Stimulated activated CD8-positive, alpha-beta memory T cell treated with anti-CD3 and anti-CD28 coated beads, Interleukin-7, amount 100 ng/mL, for 1 hour (primary cell): ENCODE measurements around the gene SLF1.

Experiments
- DNase-seq, 2 donors: peaks; one replicate each; pipeline ENCODE4 v3.0.0-alpha.2; 2020; ENCODE audit warnings: low read depth in 2 of 2

Gene SLF1

GRCh38 chr5:94661086-94661485, 42.6 kb downstream of the SLF1 start:
- DNase-seq: no peak

GRCh38 chr5:94667937-94668336, 49.5 kb downstream of the SLF1 start:
- no peak for DNase-seq

DNA sequence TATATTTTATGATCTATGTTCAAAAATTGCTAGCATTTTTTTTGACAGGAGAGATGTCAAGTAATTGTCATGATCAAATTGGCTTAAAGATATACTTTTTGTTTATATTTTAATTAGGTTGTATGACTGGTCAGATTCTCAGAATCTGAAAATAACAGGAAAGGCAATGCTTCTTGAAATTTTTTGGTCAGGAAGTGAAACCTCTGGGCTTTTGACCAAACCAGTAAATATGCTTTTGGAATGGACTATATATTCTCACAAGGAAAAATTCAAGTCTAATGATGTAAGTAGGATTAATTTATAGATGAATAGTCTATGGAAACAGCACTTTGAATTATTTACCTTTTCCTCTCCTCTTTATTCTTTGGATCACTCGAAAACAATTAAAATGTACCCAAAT, 52.3 kb downstream of the SLF1 start:
- no peak for DNase-seq

DNA sequence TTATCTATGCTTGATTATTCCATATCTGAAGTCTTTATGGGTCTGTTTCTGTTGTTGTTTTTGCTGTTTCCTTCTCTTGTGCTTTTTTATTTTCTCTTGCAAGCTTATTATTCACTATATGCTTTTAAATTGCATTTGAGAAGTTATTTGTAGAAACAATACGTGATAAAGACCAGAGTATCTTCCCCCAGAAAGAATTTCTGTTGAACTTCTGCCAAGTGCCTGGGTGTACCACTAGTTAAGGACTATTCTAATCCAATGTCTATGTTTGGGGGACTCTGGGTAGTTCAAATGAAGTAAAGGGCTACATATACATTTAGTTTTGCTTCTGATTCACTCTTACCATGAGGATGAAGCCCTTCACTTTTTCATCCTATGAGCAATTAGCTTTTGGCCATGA, 54.3 kb downstream of the SLF1 start:
- no peak for DNase-seq

DNA sequence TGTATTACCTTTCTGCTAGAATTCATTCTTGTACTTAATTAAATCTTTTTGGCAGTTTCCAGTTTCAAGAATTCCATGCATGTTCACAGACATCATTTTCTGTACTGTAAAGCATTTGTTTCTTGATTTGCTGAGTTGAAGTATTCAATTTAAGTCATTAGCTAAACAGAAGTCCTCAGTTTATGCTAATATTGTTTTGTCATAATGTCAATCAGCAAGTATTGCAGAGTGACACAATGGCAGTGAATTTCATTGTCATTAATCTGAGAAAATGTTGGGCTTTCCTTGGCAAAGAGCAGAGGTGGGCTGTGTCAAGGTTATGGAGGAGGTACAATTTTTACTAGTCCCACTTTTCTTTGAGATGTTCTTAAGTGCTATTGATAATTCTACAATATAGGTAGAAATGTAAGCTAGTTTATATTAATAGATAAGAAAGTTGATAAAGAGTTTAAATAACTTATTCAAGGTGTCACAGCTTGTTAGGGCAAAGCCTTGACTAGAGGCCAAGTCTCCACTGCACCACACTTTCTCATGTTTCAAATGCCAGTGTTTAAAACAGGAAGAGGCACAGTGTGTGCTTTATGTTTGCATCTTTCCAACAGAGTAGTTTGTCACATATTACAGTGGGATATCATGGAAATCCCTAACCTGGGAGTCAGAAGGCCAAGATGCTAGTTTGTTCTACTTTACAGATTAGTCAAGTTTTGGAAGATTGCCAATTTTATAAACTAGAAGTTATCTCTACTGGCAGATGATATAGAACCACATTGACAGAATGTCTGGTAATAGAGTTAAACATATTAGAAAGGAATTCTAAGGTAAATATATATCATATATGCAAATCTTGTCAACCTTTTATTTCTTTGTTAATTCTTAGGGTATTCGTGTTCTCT, 56.3 kb downstream of the SLF1 start:
- DNase-seq: no peak

DNA sequence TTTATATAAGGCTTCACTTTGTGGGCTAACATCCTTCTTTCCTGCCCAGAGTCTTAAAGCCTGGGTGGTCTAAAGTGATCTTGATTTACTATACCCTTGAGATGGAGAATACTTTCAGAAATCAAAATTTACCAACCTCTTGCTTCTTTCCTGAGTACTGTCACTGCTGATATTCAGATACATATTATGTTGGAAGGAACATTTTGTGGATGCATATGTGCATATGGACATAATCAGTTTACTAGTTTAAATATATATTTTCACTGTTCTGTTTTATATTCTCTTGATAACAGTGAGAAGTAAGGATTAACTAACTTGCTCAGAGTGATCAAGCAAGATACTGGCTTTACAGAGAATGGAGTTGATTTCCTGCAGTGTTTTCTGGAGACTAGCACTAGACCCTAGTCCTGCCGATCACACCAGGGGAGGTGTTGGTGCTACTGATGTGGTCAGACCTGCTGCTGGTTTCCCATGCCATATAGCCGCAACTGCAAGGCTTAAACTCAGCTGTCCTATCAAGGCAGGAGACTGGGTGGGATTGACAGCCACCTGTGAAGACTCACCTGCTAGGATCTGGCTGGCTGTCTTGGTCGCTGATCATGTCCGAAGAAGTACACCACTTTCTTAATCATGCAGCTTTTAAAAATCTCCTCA, 57.6 kb downstream of the SLF1 start:
- DNase-seq: no peak

- no peak for DNase-seq
Observed at GRCh38 chr5:94682814-94683520, 64.5 kb downstream of the SLF1 start.

- no peak for DNase-seq
Observed at GRCh38 chr5:94689908-94690307, 71.4 kb downstream of the SLF1 start.

GRCh38 chr5:94690778-94691177, 72.3 kb downstream of the SLF1 start:
- no peak for DNase-seq

GRCh38 chr5:94691291-94691690, 72.8 kb downstream of the SLF1 start:
- DNase-seq: no peak

DNA sequence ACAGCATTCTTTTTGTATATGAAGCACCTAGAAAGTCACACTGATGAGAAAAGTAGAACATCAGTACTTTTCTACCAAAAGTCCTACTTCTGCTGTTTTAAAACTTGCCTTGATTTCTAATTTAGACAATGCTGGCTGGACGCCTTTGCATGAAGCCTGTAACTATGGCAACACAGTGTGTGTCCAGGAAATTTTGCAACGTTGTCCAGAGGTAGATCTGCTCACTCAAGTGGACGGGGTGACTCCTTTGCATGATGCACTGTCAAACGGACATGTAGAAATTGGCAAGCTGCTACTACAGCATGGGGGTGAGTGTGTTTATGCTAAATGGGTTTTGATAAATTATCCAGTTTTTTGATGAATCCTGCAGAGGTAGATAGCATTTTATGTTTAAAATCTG, 73.5 kb downstream of the SLF1 start:
- DNase-seq: no peak

- DNase-seq: no peak
Observed at GRCh38 chr5:94692581-94692980, 74.1 kb downstream of the SLF1 start.

GRCh38 chr5:94693043-94693822, 74.8 kb downstream of the SLF1 start:
- no peak for DNase-seq

- no peak for DNase-seq
Observed at GRCh38 chr5:94693845-94694370, 75.4 kb downstream of the SLF1 start.

DNA sequence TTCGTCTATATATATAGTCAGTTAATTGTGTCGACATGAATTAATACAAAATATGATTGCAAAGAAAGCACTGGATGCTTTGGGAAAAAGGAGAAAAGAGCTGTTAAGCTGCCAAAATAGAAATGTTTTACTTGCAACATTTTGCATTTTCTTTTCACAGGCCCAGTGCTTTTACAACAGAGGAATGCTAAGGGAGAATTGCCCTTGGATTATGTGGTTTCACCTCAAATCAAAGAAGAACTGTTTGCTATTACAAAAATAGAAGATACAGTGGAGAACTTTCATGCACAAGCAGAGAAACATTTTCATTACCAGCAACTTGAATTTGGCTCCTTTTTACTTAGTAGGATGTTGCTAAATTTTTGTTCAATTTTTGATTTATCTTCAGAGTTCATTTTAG, 76.2 kb downstream of the SLF1 start:
- no peak for DNase-seq

GRCh38 chr5:94698197-94698596, 79.7 kb downstream of the SLF1 start:
- no peak for DNase-seq

- no peak for DNase-seq
Observed at GRCh38 chr5:94699562-94699961, 81.1 kb downstream of the SLF1 start.

- DNase-seq: no peak
Observed at GRCh38 chr5:94700592-94700991, 82.1 kb downstream of the SLF1 start.

- no peak for DNase-seq
Observed at GRCh38 chr5:94702729-94703128, 84.3 kb downstream of the SLF1 start.

DNA sequence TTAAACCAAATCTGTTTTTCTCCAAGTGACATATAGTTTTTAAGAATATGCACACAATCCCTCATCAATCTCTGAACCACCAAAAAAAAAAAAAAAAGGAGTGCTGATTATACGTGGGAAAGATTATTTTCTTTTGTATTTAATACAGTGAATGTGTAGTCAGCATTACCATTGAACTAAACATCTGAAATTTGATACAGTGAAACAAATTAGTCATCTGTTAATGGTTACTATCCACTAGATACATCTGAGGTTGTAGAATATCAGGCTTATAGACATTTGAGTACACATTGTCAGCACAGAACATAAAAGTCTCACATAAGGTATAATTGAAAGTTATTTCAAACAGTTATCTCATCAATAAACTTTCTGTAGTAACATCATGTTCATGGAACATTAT, 87.0 kb downstream of the SLF1 start:
- no peak for DNase-seq

- no peak for DNase-seq
Observed at GRCh38 chr5:94707359-94707758, 88.9 kb downstream of the SLF1 start.

DNA sequence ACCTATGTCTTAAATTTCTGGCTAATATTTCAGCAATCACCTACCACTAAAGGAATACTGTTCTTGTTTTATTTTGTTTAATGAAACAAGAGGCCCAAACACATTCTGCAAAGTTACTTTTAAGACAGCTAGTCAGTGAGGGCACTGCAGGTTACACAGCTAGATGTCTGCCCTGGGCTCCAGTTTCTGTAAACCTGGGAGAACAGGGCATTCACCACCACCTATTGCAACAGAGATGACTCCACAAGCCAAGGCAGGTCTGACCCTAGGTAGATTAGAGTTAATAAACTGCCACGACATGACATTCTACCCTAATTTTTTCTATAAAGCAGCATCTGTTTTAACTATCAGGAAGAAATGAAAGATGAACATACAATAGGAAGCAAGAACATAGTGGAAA, 90.8 kb downstream of the SLF1 start:
- no peak for DNase-seq
